Measurements from ENCODE around the gene ARMS2.

The ARMS2 gene

DNA sequence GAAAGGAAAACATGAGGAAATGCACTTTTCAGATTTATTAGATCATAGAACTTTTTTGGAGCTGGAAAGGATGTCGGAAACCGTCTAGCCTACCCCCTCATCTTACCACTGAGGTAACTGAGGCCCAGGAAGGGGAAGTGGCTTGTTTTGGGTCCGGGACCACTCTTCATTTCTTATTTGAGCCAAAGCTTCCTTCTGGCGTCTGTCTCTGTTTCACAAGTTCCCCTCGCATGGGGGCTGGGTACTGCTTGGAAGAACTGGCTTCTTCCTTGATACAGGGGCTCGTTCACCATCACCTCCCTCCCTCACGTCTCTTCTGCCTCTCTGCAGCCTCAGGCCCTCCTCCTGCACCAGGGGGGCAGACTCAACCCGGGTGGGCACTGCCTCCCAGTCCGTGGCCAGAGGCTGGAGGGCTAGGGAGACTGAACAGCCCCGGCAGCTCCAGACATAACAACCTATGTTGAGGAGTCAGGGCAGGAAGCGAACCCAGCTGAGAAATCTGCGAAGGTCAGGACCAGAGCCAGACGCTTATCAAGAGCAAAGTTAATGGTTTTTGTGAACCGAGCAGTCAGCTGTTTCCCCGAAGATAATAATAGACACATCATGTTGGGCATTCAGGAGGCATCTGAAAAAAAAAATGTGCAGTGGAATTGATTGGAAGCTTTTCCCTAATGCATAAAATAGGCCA is 19.8 kb downstream of the ARMS2 start:
- no peak for DNase-seq

GRCh38 chr10:122475100-122475499 is 20.6 kb downstream of the ARMS2 start:
- no peak for DNase-seq

- DNase-seq: no peak
Observed at GRCh38 chr10:122475591-122476332, 21.3 kb downstream of the ARMS2 start.

- DNase-seq: no peak
Observed at GRCh38 chr10:122476333-122476695, 21.9 kb downstream of the ARMS2 start.

GRCh38 chr10:122477436-122477835 is 23.0 kb downstream of the ARMS2 start:
- no peak for DNase-seq

GRCh38 chr10:122478971-122479370 is 24.5 kb downstream of the ARMS2 start:
- DNase-seq: no peak

- no peak for DNase-seq
Observed at GRCh38 chr10:122480146-122480833, 25.8 kb downstream of the ARMS2 start.

- no peak for DNase-seq
Observed at GRCh38 chr10:122481296-122482056, 27.0 kb downstream of the ARMS2 start.

GRCh38 chr10:122484276-122485060 is 30.0 kb downstream of the ARMS2 start:
- DNase-seq: no peak

DNA sequence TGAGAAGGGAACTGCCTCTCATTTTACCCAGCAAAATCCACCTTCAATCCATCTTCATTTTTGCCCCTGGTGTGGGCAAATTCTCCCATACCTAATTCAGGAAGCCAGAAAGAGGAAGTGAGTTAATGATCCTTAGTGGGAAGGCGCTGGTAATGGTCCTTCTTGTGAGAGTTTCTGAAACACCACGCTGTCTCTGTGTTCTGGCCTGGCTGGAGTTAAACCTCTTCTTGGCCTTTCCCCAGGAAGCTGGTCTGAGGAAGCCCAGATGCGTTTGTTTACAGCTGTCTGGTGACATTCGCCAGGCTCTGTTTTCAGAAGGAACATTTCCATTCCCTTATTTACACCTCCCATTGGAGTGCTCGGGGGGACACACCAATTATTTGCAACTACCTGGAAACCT is 31.2 kb downstream of the ARMS2 start:
- no peak for DNase-seq

DNA sequence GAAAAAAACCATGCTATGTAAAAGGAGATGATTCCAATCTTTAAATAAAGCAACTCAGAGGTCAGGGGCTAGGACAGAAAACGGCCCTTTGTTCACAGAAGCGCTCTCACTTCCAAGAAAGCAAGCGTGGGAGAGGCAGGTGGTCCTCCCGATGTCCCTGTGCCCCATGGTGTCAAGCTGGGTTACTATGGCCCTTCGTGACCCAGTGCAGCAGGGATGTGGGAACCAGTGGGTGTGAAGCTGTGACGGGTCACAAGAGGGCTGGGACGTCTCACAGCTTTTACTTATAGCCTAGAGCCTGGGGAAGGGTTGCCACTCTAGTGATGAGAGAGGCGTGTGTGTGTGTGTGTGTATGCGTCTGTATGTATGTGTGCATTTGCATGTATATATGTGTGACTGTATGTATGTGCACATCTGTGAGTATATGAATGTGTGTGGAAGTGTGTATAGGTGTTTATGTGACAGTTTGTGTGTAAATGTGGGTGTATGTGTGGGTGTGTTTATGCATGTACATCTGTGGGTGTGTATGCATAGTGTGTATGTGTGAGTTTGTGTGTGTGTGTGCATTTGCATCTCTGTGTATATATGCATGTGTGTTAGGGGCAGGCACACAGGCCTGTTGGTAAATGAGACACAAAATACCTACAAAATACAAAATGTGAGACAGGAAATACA is 32.1 kb downstream of the ARMS2 start:
- DNase-seq: no peak

- no peak for DNase-seq
Observed at GRCh38 chr10:122487174-122487765, 32.8 kb downstream of the ARMS2 start.

GRCh38 chr10:122490268-122490667 is 35.8 kb downstream of the ARMS2 start:
- DNase-seq: no peak

- no peak for DNase-seq
Observed at GRCh38 chr10:122490786-122491680, 36.6 kb downstream of the ARMS2 start.

- no peak for DNase-seq
Observed at GRCh38 chr10:122492006-122492405, 37.6 kb downstream of the ARMS2 start.

GRCh38 chr10:122492999-122493481 is 38.6 kb downstream of the ARMS2 start:
- no peak for DNase-seq

DNA sequence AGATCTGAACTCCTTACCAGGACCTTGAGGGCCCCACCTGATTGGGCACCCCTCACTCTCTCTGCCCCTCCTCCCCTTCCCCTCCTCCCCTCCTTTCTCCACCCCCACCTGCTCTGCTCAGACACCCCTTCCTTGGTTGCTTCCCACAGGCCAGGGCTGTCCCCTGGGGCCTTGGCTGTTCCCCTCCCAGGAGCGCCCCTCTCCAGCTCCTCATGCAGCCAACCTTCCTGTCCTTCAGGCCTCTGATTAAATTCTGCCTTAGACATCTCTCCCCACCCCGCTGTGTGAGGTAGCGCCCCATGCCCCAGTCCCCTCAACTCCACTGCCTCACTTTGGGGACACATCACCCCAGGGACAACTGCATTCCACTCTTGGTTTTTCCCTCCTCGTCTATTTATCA is 39.3 kb downstream of the ARMS2 start:
- no peak for DNase-seq

DNA sequence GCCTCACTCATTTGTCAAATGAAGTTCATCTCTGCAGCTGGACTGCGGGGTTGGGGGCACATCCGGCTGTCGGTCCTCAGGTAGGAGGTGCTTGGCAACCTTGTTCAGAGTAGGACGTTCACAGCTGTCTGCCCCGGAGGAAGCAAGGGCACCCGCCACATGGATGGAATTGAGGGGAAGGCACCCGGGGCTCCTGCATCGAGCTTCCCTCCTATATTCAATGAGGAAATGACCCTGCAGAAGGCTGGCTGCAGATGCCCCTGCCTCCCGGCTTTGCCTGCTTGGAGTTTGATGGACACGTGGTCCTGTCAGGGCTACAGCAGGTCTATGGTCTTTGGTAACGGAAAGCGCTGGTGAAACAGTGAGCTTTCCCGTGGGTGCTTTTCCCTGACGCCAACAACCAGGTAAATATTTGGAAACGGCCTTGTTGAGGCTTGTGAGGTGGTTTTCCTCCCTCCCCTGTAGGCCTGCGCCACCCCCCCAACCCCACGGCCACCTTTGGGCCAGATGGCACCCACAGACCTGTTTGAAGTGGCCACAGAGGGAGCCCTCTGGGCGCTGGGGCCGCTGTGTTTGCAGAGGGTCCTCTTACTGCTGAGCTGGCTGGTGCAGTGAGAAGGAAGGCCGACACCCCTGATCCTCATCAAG is 39.8 kb downstream of the ARMS2 start:
- no peak for DNase-seq

DNA sequence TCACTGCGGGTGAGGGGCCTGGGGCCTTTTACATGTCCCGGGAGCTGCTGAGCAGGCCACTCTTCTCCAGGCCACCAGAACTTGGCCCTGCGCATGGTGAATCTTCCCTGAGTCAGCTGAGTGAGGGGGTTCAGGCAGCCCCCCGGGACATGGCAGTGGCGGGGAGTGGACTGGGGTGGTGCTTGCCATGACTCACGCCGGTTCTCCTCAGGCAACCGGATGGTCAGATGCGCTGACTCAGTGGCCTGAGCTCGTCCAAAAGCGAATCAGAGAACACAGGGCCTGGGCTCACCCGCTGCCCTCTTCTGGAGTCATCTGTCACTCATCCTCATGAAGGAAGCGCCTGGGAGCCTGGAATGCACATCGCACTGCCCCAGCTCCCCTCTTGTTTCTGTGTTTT is 40.4 kb downstream of the ARMS2 start:
- no peak for DNase-seq
